Brain pericyte (primary cell): Measurements from ENCODE around the gene DHRS2.
"Not testable (repeated sequence)": the region's sequence is repeated elsewhere in the genome, so short reads cannot be mapped to it uniquely, and the experiment has no call there.

ENCODE experiments used
- DNase-seq: peaks from one replicate; pipeline ENCODE4 v3.0.0-alpha.2; 2012; ENCODE audit warnings: low read depth, low spot score

DHRS2 gene

GRCh38 chr14:23633160-23633701 lies 2.9 kb upstream of the DHRS2 start:
- no peak for DNase-seq

- DNase-seq = not testable (repeated sequence)
Measured at GRCh38 chr14:23634698-23635412, 1.3 kb upstream of the DHRS2 start.

- DNase-seq = not testable (repeated sequence)
Measured at GRCh38 chr14:23637312-23637654, 1.1 kb downstream of the DHRS2 start.

GRCh38 chr14:23637655-23638413 lies 1.7 kb downstream of the DHRS2 start:
- not testable (repeated sequence) for DNase-seq

- DNase-seq = no peak
Measured at GRCh38 chr14:23638414-23639047, 2.4 kb downstream of the DHRS2 start.

- no peak for DNase-seq
Measured at GRCh38 chr14:23639048-23639890, 3.1 kb downstream of the DHRS2 start.

- DNase-seq = no peak
Measured at GRCh38 chr14:23639891-23640523, 3.8 kb downstream of the DHRS2 start.

- peak; percentile 83 for DNase-seq
Measured at GRCh38 chr14:23640524-23641141, 4.5 kb downstream of the DHRS2 start.

GRCh38 chr14:23641180-23641914 lies 5.2 kb downstream of the DHRS2 start:
- no peak for DNase-seq

- DNase-seq = no peak
Measured at GRCh38 chr14:23641915-23642588, 5.9 kb downstream of the DHRS2 start.

GRCh38 chr14:23643533-23644194 lies 7.5 kb downstream of the DHRS2 start:
- no peak for DNase-seq

- DNase-seq = no peak
Measured at GRCh38 chr14:23644195-23644918, 8.2 kb downstream of the DHRS2 start.

GRCh38 chr14:23644919-23645336 lies 8.8 kb downstream of the DHRS2 start:
- no peak for DNase-seq

GRCh38 chr14:23645504-23645811 lies 9.3 kb downstream of the DHRS2 start:
- DNase-seq = no peak

- DNase-seq = no peak
Measured at GRCh38 chr14:23645812-23646647, 9.9 kb downstream of the DHRS2 start.

- DNase-seq = no peak
Measured at GRCh38 chr14:23646648-23647549, 10.7 kb downstream of the DHRS2 start.
